Measurements from ENCODE around the gene FTO. TPM values are rescaled to one million over a fixed set of nuclear protein-coding genes. Genes with fewer than 3 reads are reported as not detected.

FTO gene
- total and polyA plus RNA-seq, 2 of the 8 experiments (the other 6 are each of a cell fraction or from before 2014, with no cell fraction given): 34.5 to 59.8 TPM

DNA sequence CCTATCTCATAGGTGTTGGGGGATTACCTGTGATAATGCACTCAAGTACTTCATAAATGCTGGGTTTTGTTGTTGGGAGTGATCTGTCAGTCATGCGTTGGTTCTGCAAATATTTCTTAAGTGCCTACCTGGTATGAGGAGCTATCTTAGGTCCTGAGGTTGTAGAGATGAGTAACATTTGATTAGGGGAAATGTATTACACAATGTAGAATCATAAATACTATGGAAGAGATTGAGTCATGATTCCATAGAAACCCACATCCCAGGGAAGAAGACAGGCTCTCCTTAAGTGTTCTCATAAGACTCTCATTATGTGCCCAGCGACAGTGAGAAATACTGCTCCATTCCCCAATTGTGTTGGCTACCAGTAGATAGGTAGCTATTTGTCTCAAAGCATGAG lies 240.1 kb downstream of the FTO start:
- H4K20me1 ChIP-seq (replicated peaks in 1 of 2; ENCODE audit: control insufficient read depth in 1 of 2, insufficient read depth in 2 of 2, low read length in 2 of 2): no peaks in the 10 kb centered on the region
- H3K23me2 ChIP-seq (ENCODE audit: low read depth, low read length): no peaks in the 10 kb centered on the region
- no peak overlapping the region for H2BK15ac ChIP-seq (ENCODE audit: low read length)
- H3K14ac ChIP-seq (ENCODE audit: insufficient read length): no peak overlapping the region
- H3K4ac ChIP-seq (replicated peaks; ENCODE audit: insufficient read length, low read depth, low read length): no peak overlapping the region
- H2BK120ac ChIP-seq (replicated peaks; ENCODE audit: low read depth, low read length): no peak overlapping the region
- no peak overlapping the region for H3K4me2 ChIP-seq (ENCODE audit: insufficient read depth in 1 of 2, low read depth in 2 of 2, low read length in 2 of 2)
- DNase-seq (ENCODE audit: low read depth in 1 of 2, low spot score in 2 of 2) (no peak), FAIRE-seq (no peak)
- H2BK20ac ChIP-seq (ENCODE audit: low read length): no peak overlapping the region
- H3K79me1 ChIP-seq (ENCODE audit: low read depth, low read length): no peaks in the 10 kb centered on the region; the same call in 1 of the 2 replicates
- H4K91ac ChIP-seq (replicated peaks; ENCODE audit: insufficient read length, low read length): no peak overlapping the region
- no peak overlapping the region for H3K9ac ChIP-seq (replicated peaks in 1 of 4; ENCODE audit: extremely low read depth in 1 of 4, low read depth in 3 of 4, low read length in 3 of 4)
- H2BK5ac ChIP-seq (ENCODE audit: low read depth, low read length): no peak overlapping the region
- no peak overlapping the region for H2AFZ ChIP-seq (ENCODE audit: low read length)
- H2AK5ac ChIP-seq (ENCODE audit: low read depth, low read length): no peak overlapping the region
- H3K9me3 ChIP-seq (ENCODE audit: insufficient read depth in 2 of 2, low read depth in 1 of 2, low read length in 1 of 2): no peaks in the 10 kb centered on the region
- no peaks in the 10 kb centered on the region for H3K27me3 ChIP-seq (replicated peaks in 1 of 4; ENCODE audit: control insufficient read depth in 3 of 4, extremely low read depth in 1 of 4, insufficient read depth in 3 of 4, low read length in 3 of 4)
- H3K27ac ChIP-seq (ENCODE audit: low read depth, low read length): no peak overlapping the region
- 84% methylated on average over 2 of the region's 2 CpGs; no CpG with 5 or more reads in 1 of the 2 experiments for WGBS, 2 experiments (ENCODE audit: extremely low coverage in 1 of 2, insufficient coverage in 1 of 2, insufficient read length in 1 of 2, insufficient replicate concordance in 2 of 2, low coverage in 1 of 2, low lambda C conversion rate in 2 of 2, missing lambda C conversion rate in 1 of 2)
- H3K79me2 ChIP-seq (ENCODE audit: control insufficient read depth in 1 of 2, insufficient read depth in 2 of 2, low read length in 2 of 2): no peaks in the 10 kb centered on the region
- H4K8ac ChIP-seq (ENCODE audit: extremely low read depth, insufficient read depth, low read length): no peak overlapping the region
- no peaks in the 10 kb centered on the region for H3K36me3 ChIP-seq (ENCODE audit: control insufficient read depth in 2 of 4, insufficient read depth in 4 of 4, low read length in 3 of 4)
- CTCF ChIA-PET (ENCODE audit: partially characterized antibody): interaction anchor here (1.2 kb wide), 1 partner anchor 339 kb away, joined by 3 read pairs; no protein-coding TSS in a partner anchor
- H3K4me3 ChIP-seq (ENCODE audit: extremely low read depth in 1 of 4, insufficient read depth in 2 of 4, low read depth in 3 of 4, low read length in 4 of 4): no peak overlapping the region
- no peak overlapping the region for H2BK12ac ChIP-seq (ENCODE audit: low read depth, low read length)
- POLR2A ChIA-PET (ENCODE audit: partially characterized antibody): no interaction called here
- no peaks in the 10 kb centered on the region for H3K4me1 ChIP-seq (replicated peaks in 1 of 4; ENCODE audit: control insufficient read depth in 3 of 4, insufficient read depth in 4 of 4, low read length in 3 of 4)
- no peak overlapping the region for H3K18ac ChIP-seq (ENCODE audit: extremely low read depth, low read length)
- no peak overlapping the region for H3K23ac ChIP-seq (ENCODE audit: insufficient read length)
- no peak overlapping the region for H4K5ac ChIP-seq (ENCODE audit: insufficient read length, low read depth, low read length)
- H3K56ac ChIP-seq (replicated peaks; ENCODE audit: insufficient read length, low read depth, low read length): no peak overlapping the region
- TF ChIP-seq CHD1 (IDR thresholded peaks at IDR 0.05; ENCODE audit: low read depth, low read length): no peak
- TF ChIP-seq TEAD4 (IDR thresholded peaks at IDR 0.05; ENCODE audit: low read depth, low read length): no peak
- no peak for TF ChIP-seq CTBP2 (IDR thresholded peaks at IDR 0.05; ENCODE audit: borderline replicate concordance, insufficient read depth, insufficient read length, low read length)
- no peak for TF ChIP-seq ZNF274 (IDR thresholded peaks at IDR 0.05; ENCODE audit: borderline replicate concordance, extremely low read depth, low read length)
- TF ChIP-seq POU5F1 (IDR thresholded peaks at IDR 0.05; ENCODE audit: low read depth, low read length): no peak
- TF ChIP-seq RNF2 (IDR thresholded peaks at IDR 0.05; ENCODE audit: borderline replicate concordance, low read depth, low read length, missing control alignments, poor library complexity, severe bottlenecking): no peak
- TF ChIP-seq GABPA (IDR thresholded peaks at IDR 0.05; ENCODE audit: borderline replicate concordance, insufficient read depth, low read length): no peak
- no peak for TF ChIP-seq KDM1A (IDR thresholded peaks at IDR 0.05; ENCODE audit: borderline replicate concordance, low read length)
- TF ChIP-seq, protein P1, sequence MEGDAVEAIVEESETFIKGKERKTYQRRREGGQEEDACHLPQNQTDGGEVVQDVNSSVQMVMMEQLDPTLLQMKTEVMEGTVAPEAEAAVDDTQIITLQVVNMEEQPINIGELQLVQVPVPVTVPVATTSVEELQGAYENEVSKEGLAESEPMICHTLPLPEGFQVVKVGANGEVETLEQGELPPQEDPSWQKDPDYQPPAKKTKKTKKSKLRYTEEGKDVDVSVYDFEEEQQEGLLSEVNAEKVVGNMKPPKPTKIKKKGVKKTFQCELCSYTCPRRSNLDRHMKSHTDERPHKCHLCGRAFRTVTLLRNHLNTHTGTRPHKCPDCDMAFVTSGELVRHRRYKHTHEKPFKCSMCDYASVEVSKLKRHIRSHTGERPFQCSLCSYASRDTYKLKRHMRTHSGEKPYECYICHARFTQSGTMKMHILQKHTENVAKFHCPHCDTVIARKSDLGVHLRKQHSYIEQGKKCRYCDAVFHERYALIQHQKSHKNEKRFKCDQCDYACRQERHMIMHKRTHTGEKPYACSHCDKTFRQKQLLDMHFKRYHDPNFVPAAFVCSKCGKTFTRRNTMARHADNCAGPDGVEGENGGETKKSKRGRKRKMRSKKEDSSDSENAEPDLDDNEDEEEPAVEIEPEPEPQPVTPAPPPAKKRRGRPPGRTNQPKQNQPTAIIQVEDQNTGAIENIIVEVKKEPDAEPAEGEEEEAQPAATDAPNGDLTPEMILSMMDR (IDR thresholded peaks at IDR 0.05; ENCODE audit: control extremely low read depth in 1 of 3, insufficient read depth in 1 of 3, low read depth in 1 of 3, low read length in 3 of 3): no peak
- TF ChIP-seq TBP (IDR thresholded peaks at IDR 0.05; ENCODE audit: low read depth, low read length): no peak
- TF ChIP-seq SIN3A (conservative IDR thresholded peaks at IDR 0.05 in 1 of 2, IDR thresholded peaks at IDR 0.05 in 1 of 2; ENCODE audit: low read depth in 1 of 2, low read length in 2 of 2): no peak

Data from H1 (cell line).